Mesothelial cell of epicardium (in vitro differentiated cells): ENCODE measurements around the gene HGFAC. TPM values are rescaled to one million over a fixed set of nuclear protein-coding genes. Genes with fewer than 3 reads are reported as not detected.
A peak's percentile ranks its signal among the peaks of the same experiment; 100 is the strongest.

ENCODE experiments used
- DNase-seq, 2 experiments: peaks; one replicate each; pipeline ENCODE4 v3.0.0; 2021; ENCODE audit warnings: low spot score in 2 of 2; ENCODE audit not compliant: unreplicated experiment in 2 of 2
- H3K27ac Mint-ChIP-seq: 2 replicates; pipeline ENCODE4 v1.8.0; 2021; ENCODE audit warnings: mixed read lengths
- H3K27me3 Mint-ChIP-seq: 2 replicates; pipeline ENCODE4 v1.8.0; 2021; ENCODE audit warnings: low read depth, mixed read lengths
- H3K36me3 Mint-ChIP-seq: 2 replicates; pipeline ENCODE4 v1.8.0; 2021; ENCODE audit warnings: mixed read lengths
- H3K4me1 Mint-ChIP-seq: 2 replicates; pipeline ENCODE4 v1.8.0; 2021; ENCODE audit warnings: mixed read lengths
- H3K4me3 Mint-ChIP-seq: 2 replicates; pipeline ENCODE4 v1.8.0; 2021; ENCODE audit warnings: mild to moderate bottlenecking, moderate library complexity, mixed read lengths
- H3K9me3 Mint-ChIP-seq: 2 replicates; pipeline ENCODE4 v1.8.0; 2021; ENCODE audit warnings: mixed read lengths
- total RNA-seq: library from RNA; stranded (reverse); gene quantifications from 3 replicates; pipeline ENCODE4 v1.2.1, GENCODE V29; 2021
- TF ChIP-seq, protein P1 (sequence below): fragments of 200-600 bp; sonication (generic); IDR thresholded peaks from one replicate; pipeline ENCODE4 v1.5.0; 2021; ENCODE audit warnings: antibody characterized with exemption; ENCODE audit not compliant: unreplicated experiment

The HGFAC gene
- total RNA-seq, 1 donor from 2014 or later: 2.5 TPM

DNA sequence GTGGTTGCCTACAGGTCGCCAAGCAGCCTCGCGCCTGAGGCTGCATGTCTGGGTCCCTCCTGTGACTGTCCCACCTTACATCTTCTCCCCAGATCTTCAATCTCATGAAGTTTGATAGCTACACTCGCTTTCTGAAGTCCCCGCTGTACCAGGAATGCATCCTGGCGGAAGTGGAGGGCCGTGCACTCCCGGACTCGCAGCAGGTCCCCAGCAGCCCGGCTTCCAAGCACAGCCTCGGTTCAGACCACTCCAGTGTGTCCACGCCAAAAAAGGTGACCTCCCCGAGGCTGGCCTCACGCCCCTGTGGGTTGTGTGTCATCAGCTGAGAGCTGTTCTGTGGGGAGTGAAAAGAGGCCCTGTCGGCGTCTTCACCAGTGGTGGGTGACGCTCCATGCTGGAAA lies 24.9 kb upstream of the HGFAC start:
- no peak overlapping the region for H3K27ac Mint-ChIP-seq
- no peak overlapping the region for H3K4me3 Mint-ChIP-seq
- no peaks in the 10 kb centered on the region for H3K9me3 Mint-ChIP-seq
- no peak for DNase-seq
- TF ChIP-seq, protein P1, sequence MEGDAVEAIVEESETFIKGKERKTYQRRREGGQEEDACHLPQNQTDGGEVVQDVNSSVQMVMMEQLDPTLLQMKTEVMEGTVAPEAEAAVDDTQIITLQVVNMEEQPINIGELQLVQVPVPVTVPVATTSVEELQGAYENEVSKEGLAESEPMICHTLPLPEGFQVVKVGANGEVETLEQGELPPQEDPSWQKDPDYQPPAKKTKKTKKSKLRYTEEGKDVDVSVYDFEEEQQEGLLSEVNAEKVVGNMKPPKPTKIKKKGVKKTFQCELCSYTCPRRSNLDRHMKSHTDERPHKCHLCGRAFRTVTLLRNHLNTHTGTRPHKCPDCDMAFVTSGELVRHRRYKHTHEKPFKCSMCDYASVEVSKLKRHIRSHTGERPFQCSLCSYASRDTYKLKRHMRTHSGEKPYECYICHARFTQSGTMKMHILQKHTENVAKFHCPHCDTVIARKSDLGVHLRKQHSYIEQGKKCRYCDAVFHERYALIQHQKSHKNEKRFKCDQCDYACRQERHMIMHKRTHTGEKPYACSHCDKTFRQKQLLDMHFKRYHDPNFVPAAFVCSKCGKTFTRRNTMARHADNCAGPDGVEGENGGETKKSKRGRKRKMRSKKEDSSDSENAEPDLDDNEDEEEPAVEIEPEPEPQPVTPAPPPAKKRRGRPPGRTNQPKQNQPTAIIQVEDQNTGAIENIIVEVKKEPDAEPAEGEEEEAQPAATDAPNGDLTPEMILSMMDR: no peak
- no peaks in the 10 kb centered on the region for H3K4me1 Mint-ChIP-seq
- H3K36me3 Mint-ChIP-seq: peaks cover 24% of the 10 kb centered on the region
- H3K27me3 Mint-ChIP-seq: no peaks in the 10 kb centered on the region

GRCh38 chr4:3417448-3417847 lies 24.3 kb upstream of the HGFAC start:
- no peaks in the 10 kb centered on the region for H3K27me3 Mint-ChIP-seq
- H3K36me3 Mint-ChIP-seq: peaks cover 24% of the 10 kb centered on the region
- no peak overlapping the region for H3K4me3 Mint-ChIP-seq
- no peak for DNase-seq
- TF ChIP-seq, protein P1: no peak
- H3K9me3 Mint-ChIP-seq: no peaks in the 10 kb centered on the region
- H3K4me1 Mint-ChIP-seq: no peaks in the 10 kb centered on the region
- no peak overlapping the region for H3K27ac Mint-ChIP-seq

DNA sequence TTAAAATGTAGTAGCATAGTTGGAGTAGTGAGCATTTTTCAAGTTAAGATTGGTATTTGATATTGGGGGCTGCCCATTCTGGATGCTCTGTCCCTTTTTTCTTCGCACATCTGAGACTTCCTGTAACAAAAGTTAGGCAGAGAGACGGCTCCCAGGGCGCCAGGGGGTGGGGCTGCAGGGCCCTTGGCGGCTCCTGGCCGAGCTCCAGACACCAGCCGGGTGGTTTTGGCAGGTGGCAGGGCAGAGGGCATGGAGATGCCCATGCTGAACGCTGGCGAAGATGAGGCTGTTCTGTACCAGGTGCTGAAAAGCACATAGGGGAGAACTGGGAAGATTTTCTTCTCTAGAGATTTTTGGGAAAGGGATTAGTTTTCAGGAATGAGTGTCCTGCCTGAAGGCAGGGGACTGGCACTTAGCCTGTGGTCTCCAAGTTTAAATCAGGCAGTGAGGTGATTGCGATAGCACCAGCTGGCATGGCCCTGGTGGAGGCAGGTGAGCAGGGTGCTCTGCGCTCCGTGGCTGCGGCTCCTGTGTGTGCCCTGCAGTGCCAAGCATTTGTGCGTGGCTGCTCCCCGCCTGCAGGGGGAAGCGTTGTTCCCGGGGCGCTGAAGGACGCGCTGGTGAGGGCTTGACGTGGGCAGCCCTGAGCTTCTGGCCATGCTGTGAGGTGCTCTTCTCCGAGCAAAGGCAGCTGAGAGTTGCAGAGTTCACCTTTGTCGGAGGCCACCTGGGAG lies 23.6 kb upstream of the HGFAC start:
- H3K27ac Mint-ChIP-seq: peak overlapping the region; percentile 30
- DNase-seq: no peak

GRCh38 chr4:3419836-3420605 lies 21.7 kb upstream of the HGFAC start:
- H3K4me3 Mint-ChIP-seq: no peak overlapping the region
- TF ChIP-seq, protein P1: no peak
- no peak overlapping the region for H3K27ac Mint-ChIP-seq
- peak in 1 of 2 experiments; percentile 6 for DNase-seq
- H3K4me1 Mint-ChIP-seq: no peaks in the 10 kb centered on the region
- peaks cover 25% of the 10 kb centered on the region for H3K36me3 Mint-ChIP-seq
- no peaks in the 10 kb centered on the region for H3K9me3 Mint-ChIP-seq
- H3K27me3 Mint-ChIP-seq: no peaks in the 10 kb centered on the region

More for the DNA sequence above, 23.6 kb upstream of the HGFAC start:
- Mint-ChIP-seq H3K4me1 (no peaks in the 10 kb centered on the region), H3K9me3 (no peaks in the 10 kb centered on the region), H3K4me3 (no peak overlapping the region), H3K36me3 (peaks cover 26% of the 10 kb centered on the region), H3K27me3 (no peaks in the 10 kb centered on the region)
- TF ChIP-seq, protein P1: no peak

DNA sequence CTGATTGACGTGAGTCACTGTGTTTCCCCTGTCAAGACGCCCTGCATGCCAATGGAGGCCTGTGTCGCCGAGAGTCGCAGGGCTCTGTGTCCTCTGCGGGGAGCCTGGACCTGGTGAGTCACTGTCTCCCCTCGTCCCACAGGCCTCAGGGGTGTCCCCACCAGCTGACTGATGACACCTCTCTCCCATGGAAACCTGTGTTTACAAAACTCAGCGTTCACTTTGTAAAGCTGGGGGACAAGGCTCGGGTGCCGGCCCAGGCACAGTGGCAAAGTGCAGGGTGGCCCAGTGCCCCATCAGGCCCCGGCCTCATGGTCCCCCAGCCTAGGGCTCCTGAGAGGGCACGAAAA lies 21.2 kb upstream of the HGFAC start:
- Mint-ChIP-seq H3K4me1 (no peaks in the 10 kb centered on the region), H3K4me3 (no peak overlapping the region), H3K36me3 (peaks cover 25% of the 10 kb centered on the region), H3K9me3 (no peaks in the 10 kb centered on the region), H3K27me3 (no peaks in the 10 kb centered on the region), H3K27ac (no peak overlapping the region)
- TF ChIP-seq, protein P1: no peak
- DNase-seq: peak in 1 of 2 experiments; percentile 6
